H1 (cell line): ENCODE measurements around the gene RIT2. TPM values are rescaled to one million over a fixed set of nuclear protein-coding genes. Genes with fewer than 3 reads are reported as not detected.

Source experiments
- BRCA1 ChIP-seq: IDR thresholded peaks from 2 replicates; pipeline ENCODE4 v1.6.1; 2012; ENCODE audit warnings: low read depth, low read length, improper control_type of control experiment
- CTBP2 ChIP-seq: IDR thresholded peaks from 2 replicates; pipeline ENCODE4 v1.7.0; 2011; ENCODE audit warnings: borderline replicate concordance, mild to moderate bottlenecking, moderate library complexity, mixed read lengths, low read length; ENCODE audit not compliant: insufficient read depth, insufficient read length
- FOSL1 ChIP-seq: IDR thresholded peaks from 2 replicates; pipeline ENCODE4 v1.6.1; 2011; ENCODE audit warnings: mild to moderate bottlenecking, low read depth, low read length, moderate library complexity; ENCODE audit not compliant: insufficient read depth
- TCF12 ChIP-seq: IDR thresholded peaks from 2 replicates; pipeline ENCODE4 v1.6.1; 2011; ENCODE audit warnings: low read depth, mild to moderate bottlenecking, low read length
- polyA plus RNA-seq, 7 experiments: library from polyadenylated mRNA; depleted of rRNA in 3 of 7; stranded (reverse) in 5 of 7; unstranded in 2 of 7; fragments of >200 nt in 5 of 7; fragments of 200-250 nt in 2 of 7; gene quantifications; 1 replicate in 5 of 7; 2 replicates in 1 of 7; 4 replicates in 1 of 7; pipeline versions ENCODE4 v1.2.1 to v1.2.3, GENCODE V29; 2011 to 2013; ENCODE audit warnings: missing spikeins in 2 of 7, mixed read lengths in 2 of 7
- total RNA-seq: library from RNA; stranded (reverse); fragmentation: NEBNext Ultra II Directional; extraction: Animal tissue kit (Norgen Biotek cat#: 25700); gene quantifications from 2 replicates; pipeline ENCODE4 v1.2.1, GENCODE V29; 2021

RIT2 gene
- total and polyA plus RNA-seq, 2 of the 8 experiments (the other 6 are each of a cell fraction or from before 2014, with no cell fraction given) = 0.67 to 3.2 TPM

DNA sequence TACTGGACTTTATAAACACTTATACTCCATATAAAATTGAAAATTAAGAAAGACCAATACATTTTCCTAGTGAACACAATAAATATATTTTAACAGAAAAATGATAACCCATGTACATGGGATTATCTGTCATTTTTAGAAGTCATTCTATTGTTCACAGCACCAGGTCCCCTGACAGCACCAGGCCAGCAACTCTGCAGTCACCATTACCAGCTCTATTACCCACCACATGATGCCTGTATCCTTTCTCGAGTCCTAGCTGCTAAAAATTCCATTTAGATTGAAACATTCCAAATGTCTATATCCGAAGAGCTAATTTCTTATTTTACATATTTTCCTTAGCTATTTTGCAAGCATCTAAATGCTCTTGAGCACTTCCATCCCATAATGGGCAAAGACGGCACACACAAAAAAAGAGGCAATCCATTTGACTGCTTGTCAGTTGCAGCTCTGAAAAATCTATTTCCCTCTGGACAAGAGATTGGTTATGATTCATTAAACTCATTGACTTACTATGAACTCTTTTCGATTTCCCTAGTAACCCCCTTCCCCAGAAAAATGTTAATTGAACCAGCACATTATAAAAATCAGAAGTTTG lies 336.9 kb downstream of the RIT2 start (continued):
- TF ChIP-seq BRCA1 (no peak), FOSL1 (no peak), TCF12 (no peak), CTBP2 (no peak)
- TF ChIP-seq, all 59 proteins: peak for 0
